ENCODE results near the gene KSR1. TPM values are rescaled to one million over a fixed set of nuclear protein-coding genes. Genes with fewer than 3 reads are reported as not detected.

KSR1 gene
- total RNA-seq, result 16.4 and 21.8 TPM in 2 replicates

DNA sequence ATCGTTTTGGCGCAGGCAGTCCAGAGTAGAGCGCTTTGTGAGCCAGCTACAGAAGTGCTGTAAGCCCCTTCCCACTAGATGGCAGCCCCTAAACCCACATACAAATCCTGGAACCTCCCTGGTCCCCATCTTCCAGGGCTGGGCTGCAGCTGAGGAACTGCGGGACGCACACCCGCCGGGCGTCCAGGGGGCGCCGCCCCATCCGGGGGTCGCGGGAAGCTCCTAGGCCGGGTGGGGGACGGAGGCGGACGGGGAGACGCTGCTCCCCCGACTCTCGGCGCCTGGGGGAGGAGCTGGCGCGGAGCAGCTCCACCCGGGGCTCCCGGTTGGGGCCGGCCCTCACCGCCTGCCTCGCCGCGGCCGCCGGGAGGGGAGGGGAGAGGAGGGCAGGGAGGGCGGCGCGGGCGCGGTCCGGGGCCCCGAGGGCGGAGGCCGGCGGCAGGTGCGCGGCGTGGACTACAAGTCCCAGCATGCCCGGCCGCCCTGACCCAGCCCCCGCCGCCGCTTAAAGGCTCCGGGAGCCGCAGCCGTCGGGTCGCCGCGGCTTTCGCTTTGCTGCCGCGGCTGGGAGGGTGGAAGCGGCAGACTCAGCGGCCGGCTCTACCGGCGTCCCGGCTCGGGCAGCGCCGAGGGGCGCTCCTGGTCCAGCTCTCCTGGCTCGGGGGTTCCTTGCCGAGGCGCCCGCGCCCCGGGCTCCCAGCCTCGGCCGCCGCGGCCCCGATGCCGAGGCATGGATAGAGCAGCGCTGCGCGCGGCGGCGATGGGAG, at the start of gene KSR1:
TSS of gene KSR1 (plus strand) at position 535 of the 767 bp plus-strand sequence. CDS start at position 731, 196 bp downstream.

GRCh38 chr17:27630607-27631410, 174.6 kb downstream of the KSR1 start, which contains the start of gene LGALS9:
Gene LGALS9, plus strand, starts transcription at chr17:27631188. Its CDS starts 78 bp downstream, at chr17:27631266.

Other genes starting within 250 kb of the KSR1 start
- gene WSB1, start 162.3 kb upstream of the KSR1 start, total RNA-seq, result 116 and 140 TPM in 2 replicates
- 3.0 and 3.2 TPM in 2 replicates for gene LGALS9, start 174.7 kb downstream of the KSR1 start, total RNA-seq